Upper lobe of left lung (tissue), 6 donors: Measurements from ENCODE around the gene MAP3K2. TPM values are rescaled to one million over a fixed set of nuclear protein-coding genes. Genes with fewer than 3 reads are reported as not detected.

Source experiments
- ATAC-seq, 2 donors: fragments of 200-7000 bp; cut with Tn5 transposase; one replicate each; pipeline ENCODE4 v1.9.1; 2022; ENCODE audit warnings: mild to moderate bottlenecking in 2 of 2, moderate library complexity in 2 of 2; ENCODE audit not compliant: low FRiP score in 2 of 2
- DNase-seq, 2 donors: peaks; one replicate each; pipeline ENCODE4 v3.0.0-alpha.2; 2019 to 2020
- H3K27ac ChIP-seq, 4 donors: fragments of 200-600 bp; sonication (generic); one replicate each; pipeline ENCODE4 v1.5.1; 2016 to 2019
- H3K27me3 ChIP-seq, 4 donors: fragments of 200-600 bp; sonication (generic); one replicate each; pipeline ENCODE4 v1.5.1; 2017 to 2019
- H3K36me3 ChIP-seq, 4 donors: fragments of 200-600 bp; sonication (generic); one replicate each; pipeline ENCODE4 v1.5.1; 2016 to 2019
- H3K4me1 ChIP-seq, 4 donors: fragments of 200-600 bp; sonication (generic); one replicate each; pipeline ENCODE4 v1.5.1; 2018 to 2019
- H3K4me3 ChIP-seq, 4 donors: fragments of 200-600 bp; sonication (generic); one replicate each; pipeline ENCODE4 v1.5.1; 2017 to 2019; ENCODE audit warnings: mild to moderate bottlenecking in 2 of 4, moderate library complexity in 1 of 4
- H3K9me3 ChIP-seq, 4 donors: fragments of 200-600 bp; sonication (generic); one replicate each; pipeline ENCODE4 v1.5.1; 2018 to 2019
- CTCF ChIP-seq, 6 experiments: fragments of 450-650 bp in 4 of 6; fragments of 200-600 bp in 2 of 6; sonication (generic) in 2 of 6; IDR thresholded peaks; one replicate each; pipeline ENCODE4 v1.5.1; 2016 to 2019; ENCODE audit warnings: antibody characterized with exemption in 6 of 6
- EP300 ChIP-seq, 4 donors: sonication (generic); formaldehyde crosslinking; IDR thresholded peaks; one replicate each; pipeline ENCODE4 v1.5.1; 2017; ENCODE audit warnings: antibody characterized with exemption in 4 of 4, control low read depth in 2 of 4
- POLR2A ChIP-seq, 4 donors: fragments of 450-650 bp; IDR thresholded peaks; one replicate each; pipeline ENCODE4 v1.5.1; 2016 to 2017; ENCODE audit warnings: antibody characterized with exemption in 4 of 4, mild to moderate bottlenecking in 2 of 4
- POLR2AphosphoS5 ChIP-seq, 2 donors: sonication (generic); formaldehyde crosslinking; IDR thresholded peaks; one replicate each; pipeline ENCODE4 v1.5.1; 2017; ENCODE audit warnings: antibody characterized with exemption in 2 of 2
- WGBS, 2 donors: methylation state at CpG; one replicate each; pipeline ENCODE4 v1.1.5; 2017 to 2018; 5-methylcytosine and 5-hydroxymethylcytosine counted together
- total RNA-seq, 6 donors: library from RNA; depleted of rRNA in 4 of 6; stranded (reverse); fragments of >200 nt in 4 of 6; gene quantifications; one replicate each; pipeline versions ENCODE4 v1.1.0 to v1.2.1, GENCODE V29; 2016 to 2021
- donor health status: DM: no; HTN: no; CAD: no; lungs with moderate emphysema.
- donor health status: DM: no; HTN: yes; CAD: no; lungs with severe emphysema.

Gene MAP3K2
- total RNA-seq, 6 donors from 2014 or later, result 43.0 to 79.2 (median 66.9) TPM

- no peaks in the 10 kb centered on the region for H3K36me3 ChIP-seq
- H3K27ac ChIP-seq, result peak overlapping the region in 3 of 4 donors; percentile 54 to 94 (median 92)
- peaks cover 43 to 52% (median 49%) of the 10 kb centered on the region in 4 donors for H3K4me1 ChIP-seq
- no peak for TF ChIP-seq EP300 (IDR thresholded peaks at IDR 0.05)
- no peak for TF ChIP-seq POLR2A (IDR thresholded peaks at IDR 0.05)
- TF ChIP-seq CTCF (IDR thresholded peaks at IDR 0.05), result no peak
- TF ChIP-seq POLR2AphosphoS5 (IDR thresholded peaks at IDR 0.05), result no peak
- 94 to 97% methylated on average over 9 of the region's 9 CpGs for WGBS, 2 donors
- H3K4me3 ChIP-seq, result no peak overlapping the region
- ATAC-seq (no peak), DNase-seq (no peak)
- no peaks in the 10 kb centered on the region for H3K27me3 ChIP-seq
- no peaks in the 10 kb centered on the region for H3K9me3 ChIP-seq
These were observed 19.3 kb upstream of the MAP3K2 start for GRCh38 chr2:127407091-127407490.

GRCh38 chr2:127406454-127406853, 18.7 kb upstream of the MAP3K2 start:
- Histone ChIP-seq H3K27me3 (no peaks in the 10 kb centered on the region), H3K4me3 (no peak overlapping the region), H3K4me1 (peaks cover 36 to 47% (median 42%) of the 10 kb centered on the region in 4 donors), H3K36me3 (no peaks in the 10 kb centered on the region), H3K9me3 (no peaks in the 10 kb centered on the region), H3K27ac (peak overlapping the region in 2 of 4 donors; percentile 54 to 92)
- TF ChIP-seq CTCF (IDR thresholded peaks at IDR 0.05), result no peak
- no peak for TF ChIP-seq POLR2A (IDR thresholded peaks at IDR 0.05)
- no peak for TF ChIP-seq EP300 (IDR thresholded peaks at IDR 0.05)
- TF ChIP-seq POLR2AphosphoS5 (IDR thresholded peaks at IDR 0.05), result no peak
- DNase-seq, result no peak
- ATAC-seq, result no peak
- 92 to 100% methylated on average over 2 of the region's 2 CpGs for WGBS, 2 donors

GRCh38 chr2:127405255-127405610, 17.5 kb upstream of the MAP3K2 start:
- WGBS, 2 donors, result 59 to 62% methylated on average over 3 of the region's 3 CpGs
- peak overlapping the region; percentile 46 to 68 (median 56) for H3K27ac ChIP-seq

GRCh38 chr2:127404466-127405254, 16.9 kb upstream of the MAP3K2 start:
- no peaks in the 10 kb centered on the region for H3K36me3 ChIP-seq
- 82 to 83% methylated on average over 7 of the region's 7 CpGs for WGBS, 2 donors
- ATAC-seq (no peak), DNase-seq (no peak)
- H3K4me3 ChIP-seq, result no peak overlapping the region
- H3K27ac ChIP-seq, result peak overlapping the region in 3 of 4 donors; percentile 54 to 68 (median 59)
- no peaks in the 10 kb centered on the region for H3K27me3 ChIP-seq
- TF ChIP-seq POLR2A (IDR thresholded peaks at IDR 0.05) (no peak), CTCF (IDR thresholded peaks at IDR 0.05) (no peak), EP300 (IDR thresholded peaks at IDR 0.05) (no peak), POLR2AphosphoS5 (IDR thresholded peaks at IDR 0.05) (no peak)
- peaks cover 22 to 46% (median 28%) of the 10 kb centered on the region in 4 donors for H3K4me1 ChIP-seq
- no peaks in the 10 kb centered on the region for H3K9me3 ChIP-seq

More at GRCh38 chr2:127405255-127405610, 17.5 kb upstream of the MAP3K2 start:
- Histone ChIP-seq H3K36me3 (no peaks in the 10 kb centered on the region), H3K4me3 (no peak overlapping the region), H3K4me1 (peaks cover 25 to 46% (median 33%) of the 10 kb centered on the region in 4 donors), H3K9me3 (no peaks in the 10 kb centered on the region), H3K27me3 (no peaks in the 10 kb centered on the region)
- TF ChIP-seq POLR2A (IDR thresholded peaks at IDR 0.05) (no peak), POLR2AphosphoS5 (IDR thresholded peaks at IDR 0.05) (no peak), EP300 (IDR thresholded peaks at IDR 0.05) (no peak), CTCF (IDR thresholded peaks at IDR 0.05) (no peak)
- DNase-seq, result no peak
- ATAC-seq, result no peak
